GM12801 (cell line): ENCODE measurements around the gene CUL4A.

Experiments used
- CTCF ChIP-seq: IDR thresholded peaks from one replicate; pipeline ENCODE4 v1.5.1; 2011; ENCODE audit warnings: control low read depth; ENCODE audit not compliant: insufficient read length; ENCODE audit errors: extremely low read depth

Gene CUL4A

GRCh38 chr13:113183450-113184129 is 25.8 kb upstream of the CUL4A start:
- TF ChIP-seq CTCF = no peak

GRCh38 chr13:113184568-113185440 is 24.6 kb upstream of the CUL4A start:
- no peak for TF ChIP-seq CTCF

- no peak for TF ChIP-seq CTCF
These were observed 23.1 kb upstream of the CUL4A start for GRCh38 chr13:113186061-113186900.

- TF ChIP-seq CTCF = no peak
These were observed 22.1 kb upstream of the CUL4A start for GRCh38 chr13:113187263-113187669.

GRCh38 chr13:113187883-113188665 is 21.3 kb upstream of the CUL4A start:
- no peak for TF ChIP-seq CTCF

GRCh38 chr13:113190181-113190580 is 19.2 kb upstream of the CUL4A start:
- no peak for TF ChIP-seq CTCF
